ENCODE results near the gene CASP4.

- TF ChIP-seq, protein P1, sequence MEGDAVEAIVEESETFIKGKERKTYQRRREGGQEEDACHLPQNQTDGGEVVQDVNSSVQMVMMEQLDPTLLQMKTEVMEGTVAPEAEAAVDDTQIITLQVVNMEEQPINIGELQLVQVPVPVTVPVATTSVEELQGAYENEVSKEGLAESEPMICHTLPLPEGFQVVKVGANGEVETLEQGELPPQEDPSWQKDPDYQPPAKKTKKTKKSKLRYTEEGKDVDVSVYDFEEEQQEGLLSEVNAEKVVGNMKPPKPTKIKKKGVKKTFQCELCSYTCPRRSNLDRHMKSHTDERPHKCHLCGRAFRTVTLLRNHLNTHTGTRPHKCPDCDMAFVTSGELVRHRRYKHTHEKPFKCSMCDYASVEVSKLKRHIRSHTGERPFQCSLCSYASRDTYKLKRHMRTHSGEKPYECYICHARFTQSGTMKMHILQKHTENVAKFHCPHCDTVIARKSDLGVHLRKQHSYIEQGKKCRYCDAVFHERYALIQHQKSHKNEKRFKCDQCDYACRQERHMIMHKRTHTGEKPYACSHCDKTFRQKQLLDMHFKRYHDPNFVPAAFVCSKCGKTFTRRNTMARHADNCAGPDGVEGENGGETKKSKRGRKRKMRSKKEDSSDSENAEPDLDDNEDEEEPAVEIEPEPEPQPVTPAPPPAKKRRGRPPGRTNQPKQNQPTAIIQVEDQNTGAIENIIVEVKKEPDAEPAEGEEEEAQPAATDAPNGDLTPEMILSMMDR (IDR thresholded peaks at IDR 0.05) = no peak
- no peak for TF ChIP-seq POLR2A (IDR thresholded peaks at IDR 0.05)
These were observed 23.6 kb upstream of the CASP4 start for GRCh38 chr11:104991994-104992393.
